HCT116 (cell line): ENCODE data around the gene CCDC81. TPM values are rescaled to one million over a fixed set of nuclear protein-coding genes. Genes with fewer than 3 reads are reported as not detected.

ENCODE experiments used
- ATAC-seq: fragments of 200-7000 bp; cut with Tn5 transposase; 2 replicates; pipeline ENCODE4 v1.9.1; 2020; ENCODE audit warnings: mild to moderate bottlenecking, moderate library complexity
- BruUV-seq: library from RNA; stranded (reverse); fragments of 400-500 nt; replicated peaks from 2 replicates; lab custom pipeline; 2021; lab: Mats Ljungman, UMichigan
- CTCF ChIA-PET: fragments of 300-600 bp; sonication (Branson Sonifier 250); formaldehyde crosslinking; loops from one replicate; lab custom pipeline; 2021; ENCODE audit warnings: antibody characterized with exemption; lab: Charles Lee
- POLR2A ChIA-PET: fragments of 300-600, 350-600 bp; sonication (Branson Sonifier 250); formaldehyde crosslinking; loops from one replicate; lab custom pipeline; 2021; ENCODE audit warnings: antibody characterized with exemption; lab: Charles Lee
- RAD21 ChIA-PET, 2 experiments: fragments of 300-600 bp; sonication (Branson Sonifier 250); formaldehyde crosslinking; loops; one replicate each; lab custom pipeline; 2023; ENCODE audit warnings: low total read pairs in 2 of 2; ENCODE audit not compliant: uncharacterized antibody in 2 of 2, unreplicated experiment in 2 of 2, low non-redundant PET in 1 of 2; lab: Charles Lee
- DNase-seq: peaks from one replicate; pipeline ENCODE4 v3.0.0-alpha.2; 2010; ENCODE audit warnings: low read depth, low spot score
- H2AFZ ChIP-seq: fragments of 200-600 bp; shearing (Covaris generic), sonication (generic); 2 replicates; pipeline ENCODE4 v1.6.1; 2017; ENCODE audit warnings: low read depth, mixed run types, mixed read lengths, antibody characterized with exemption, low read length; ENCODE audit not compliant: poor library complexity, severe bottlenecking
- H3K27ac ChIP-seq: 2 replicates; pipeline ENCODE4 v1.5.1; 2012; ENCODE audit warnings: low read depth, low read length
- H3K27me3 ChIP-seq: fragments of 200-600 bp; sonication (generic); 2 replicates; pipeline ENCODE4 v1.6.1; 2016; ENCODE audit warnings: mixed run types, low read length, mixed read lengths; ENCODE audit not compliant: insufficient read depth
- H3K36me3 ChIP-seq, 2 experiments: fragments of 200-500 bp in 1 of 2; fragments of 200-600 bp in 1 of 2; sonication (Bioruptor generic) in 1 of 2; sonication (generic) in 1 of 2; 2 replicates each; pipeline versions ENCODE4 v1.5.1 to v1.6.1; 2014 to 2016; ENCODE audit warnings: low read length in 2 of 2, inconsistent platforms in 1 of 2, mixed read lengths in 1 of 2, mixed run types in 1 of 2; ENCODE audit not compliant: insufficient read depth in 2 of 2, control insufficient read depth in 1 of 2
- H3K4me1 ChIP-seq, 2 experiments: fragments of 200-600 bp in 1 of 2; sonication (generic) in 1 of 2; 2 replicates each; pipeline versions ENCODE4 v1.5.1 to v1.6.1; 2012 to 2017; ENCODE audit warnings: low read length in 2 of 2, inconsistent platforms in 1 of 2, mild to moderate bottlenecking in 1 of 2, mixed read lengths in 1 of 2, mixed run types in 1 of 2, moderate library complexity in 1 of 2; ENCODE audit not compliant: insufficient read depth in 2 of 2, control insufficient read depth in 1 of 2
- H3K4me2 ChIP-seq: fragments of 200-600 bp; sonication (generic); 2 replicates; pipeline ENCODE4 v1.6.1; 2017; ENCODE audit warnings: mixed run types, low read length, mixed read lengths
- H3K4me3 ChIP-seq, 2 experiments: fragments of 200-600 bp in 1 of 2; sonication (generic) in 1 of 2; replicated peaks in 1 of 2; 2 replicates each; pipeline ENCODE4 v1.5.1; 2011 to 2016; ENCODE audit warnings: low read length in 2 of 2, control low read depth in 1 of 2, low read depth in 1 of 2, mild to moderate bottlenecking in 1 of 2, mixed read lengths in 1 of 2, mixed run types in 1 of 2
- H3K79me2 ChIP-seq: fragments of 200-600 bp; sonication (generic); 2 replicates; pipeline ENCODE4 v1.6.1; 2017; ENCODE audit warnings: mild to moderate bottlenecking, mixed run types, low read length, moderate library complexity, mixed read lengths; ENCODE audit not compliant: insufficient read depth
- H3K9ac ChIP-seq: fragments of 200-600 bp; sonication (generic); 2 replicates; pipeline ENCODE4 v1.6.1; 2016; ENCODE audit warnings: low read length, mixed read lengths
- H3K9me2 ChIP-seq: fragments of 200-600 bp; sonication (generic), shearing (Covaris generic); 2 replicates; pipeline ENCODE4 v1.6.1; 2017; ENCODE audit warnings: mixed run types, mild to moderate bottlenecking, moderate library complexity; ENCODE audit not compliant: insufficient read depth
- H3K9me3 ChIP-seq, 2 experiments: fragments of 200-500 bp in 1 of 2; fragments of 200-600 bp in 1 of 2; sonication (Bioruptor generic) in 1 of 2; sonication (generic) in 1 of 2; 2 replicates each; pipeline ENCODE4 v1.6.1; 2014 to 2017; ENCODE audit warnings: low read length in 2 of 2, mixed read lengths in 2 of 2, inconsistent platforms in 1 of 2, low read depth in 1 of 2, mild to moderate bottlenecking in 1 of 2, mixed run types in 1 of 2, moderate library complexity in 1 of 2; ENCODE audit not compliant: control insufficient read depth in 1 of 2, insufficient read depth in 1 of 2
- H4K20me1 ChIP-seq: fragments of 200-600 bp; sonication (generic), shearing (Covaris generic); 2 replicates; pipeline ENCODE4 v1.6.1; 2017; ENCODE audit warnings: mixed run types, mild to moderate bottlenecking, moderate library complexity; ENCODE audit not compliant: insufficient read depth
- CEBPB ChIP-seq: IDR thresholded peaks from 2 replicates; pipeline ENCODE4 v1.6.1; 2012; ENCODE audit warnings: low read depth
- FOSL1 ChIP-seq: IDR thresholded peaks from 2 replicates; pipeline ENCODE4 v1.6.1; 2012; ENCODE audit warnings: low read depth
- JUND ChIP-seq: IDR thresholded peaks from 2 replicates; pipeline ENCODE4 v1.6.1; 2012
- POLR2AphosphoS5 ChIP-seq: IDR thresholded peaks from 2 replicates; pipeline ENCODE4 v1.6.1; 2011; ENCODE audit warnings: mild to moderate bottlenecking, low read depth, low read length, moderate library complexity
- RAD21 ChIP-seq: IDR thresholded peaks from 2 replicates; pipeline ENCODE4 v1.6.1; 2012; ENCODE audit warnings: low read depth, mild to moderate bottlenecking
- SIN3A ChIP-seq: IDR thresholded peaks from 2 replicates; pipeline ENCODE4 v1.6.1; 2012; ENCODE audit warnings: low read depth
- SP1 ChIP-seq: IDR thresholded peaks from 2 replicates; pipeline ENCODE4 v1.6.1; 2012; ENCODE audit warnings: low read depth
- SRF ChIP-seq: IDR thresholded peaks from 2 replicates; pipeline ENCODE4 v1.6.1; 2012; ENCODE audit warnings: low read depth
- TCF7L2 ChIP-seq: IDR thresholded peaks from 2 replicates; pipeline ENCODE4 v1.7.0; 2011; ENCODE audit warnings: borderline replicate concordance, inconsistent platforms; ENCODE audit not compliant: insufficient read depth, insufficient read length; ENCODE audit errors: extremely low read depth
- intact Hi-C: fragments of 100-400 bp; cut with micrococcal nuclease; formaldehyde crosslinking; loops from 2 replicates; pipeline ENCODE4 v1.10.0; 2022
- total RNA-seq: library from RNA; stranded (reverse); gene quantifications from one replicate; pipeline ENCODE4 v1.2.1, GENCODE V29; 2021; ENCODE audit not compliant: unreplicated experiment
- TF ChIP-seq, protein P1 (sequence below): IDR thresholded peaks from 2 replicates; pipeline ENCODE4 v1.6.1; 2011; ENCODE audit warnings: mild to moderate bottlenecking, low read length, moderate library complexity; ENCODE audit not compliant: insufficient replicate concordance; ENCODE audit errors: extremely low read depth
- TF ChIP-seq, protein P2 (sequence below), 3 experiments: fragments of 200-600 bp in 1 of 3; sonication (generic) in 1 of 3; IDR thresholded peaks in 2 of 3; conservative IDR thresholded peaks in 1 of 3; 2 replicates each; pipeline ENCODE4 v1.5.1; 2012 to 2017; ENCODE audit warnings: low read depth in 2 of 3, low read length in 2 of 3, antibody characterized with exemption in 1 of 3, borderline replicate concordance in 1 of 3, control low read depth in 1 of 3, mild to moderate bottlenecking in 1 of 3, mixed read lengths in 1 of 3, mixed run types in 1 of 3, moderate library complexity in 1 of 3; ENCODE audit not compliant: insufficient read depth in 1 of 3

Gene CCDC81
- total RNA-seq, 1 experiment from 2014 or later = 0.69 TPM

DNA sequence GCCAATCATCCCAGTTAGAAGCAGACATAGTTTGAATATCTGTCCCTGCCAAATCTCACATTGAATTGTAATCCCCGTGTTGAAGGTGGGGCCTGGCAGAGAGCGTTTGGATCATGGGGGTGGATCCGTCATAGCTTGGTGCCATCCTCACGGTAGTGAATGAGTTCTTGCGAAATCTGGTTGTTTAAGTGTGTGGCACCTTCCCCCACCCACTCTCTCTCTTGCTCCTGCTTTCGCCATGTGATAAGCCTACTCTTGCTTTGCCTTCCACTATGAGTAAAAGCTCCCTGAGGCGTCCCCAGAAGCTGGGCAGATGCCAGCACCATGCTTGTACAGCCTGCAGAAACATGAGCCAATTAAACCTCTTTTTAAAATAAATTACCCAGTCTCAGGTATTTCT, 5.0 kb upstream of the CCDC81 start (continued):
- no peak for TF ChIP-seq POLR2AphosphoS5
- no peak for TF ChIP-seq RAD21
- no peak for TF ChIP-seq CEBPB
- TF ChIP-seq SIN3A = no peak
- TF ChIP-seq, protein P1, sequence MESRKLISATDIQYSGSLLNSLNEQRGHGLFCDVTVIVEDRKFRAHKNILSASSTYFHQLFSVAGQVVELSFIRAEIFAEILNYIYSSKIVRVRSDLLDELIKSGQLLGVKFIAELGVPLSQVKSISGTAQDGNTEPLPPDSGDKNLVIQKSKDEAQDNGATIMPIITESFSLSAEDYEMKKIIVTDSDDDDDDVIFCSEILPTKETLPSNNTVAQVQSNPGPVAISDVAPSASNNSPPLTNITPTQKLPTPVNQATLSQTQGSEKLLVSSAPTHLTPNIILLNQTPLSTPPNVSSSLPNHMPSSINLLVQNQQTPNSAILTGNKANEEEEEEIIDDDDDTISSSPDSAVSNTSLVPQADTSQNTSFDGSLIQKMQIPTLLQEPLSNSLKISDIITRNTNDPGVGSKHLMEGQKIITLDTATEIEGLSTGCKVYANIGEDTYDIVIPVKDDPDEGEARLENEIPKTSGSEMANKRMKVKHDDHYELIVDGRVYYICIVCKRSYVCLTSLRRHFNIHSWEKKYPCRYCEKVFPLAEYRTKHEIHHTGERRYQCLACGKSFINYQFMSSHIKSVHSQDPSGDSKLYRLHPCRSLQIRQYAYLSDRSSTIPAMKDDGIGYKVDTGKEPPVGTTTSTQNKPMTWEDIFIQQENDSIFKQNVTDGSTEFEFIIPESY = no peak
- TF ChIP-seq JUND = no peak
- no peak for TF ChIP-seq FOSL1

DNA sequence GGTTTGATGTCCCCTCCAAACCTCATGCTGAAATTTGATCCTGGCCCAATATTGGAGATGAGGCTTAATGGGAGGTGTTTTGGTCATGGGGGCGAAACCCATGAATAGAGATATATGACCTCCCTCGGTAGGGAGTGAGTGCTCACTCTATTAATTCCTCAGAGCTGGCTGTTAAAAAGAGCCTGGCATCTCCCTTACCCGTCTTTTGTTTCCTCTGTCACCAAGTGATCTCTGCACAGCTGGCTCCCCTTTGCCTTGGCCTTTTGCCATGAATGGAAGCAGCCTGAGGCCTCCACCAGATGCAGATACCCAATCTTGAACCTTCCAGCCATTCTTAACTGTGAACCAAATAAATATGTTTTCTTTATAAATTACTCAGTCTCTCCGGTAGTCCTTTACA, 4.5 kb upstream of the CCDC81 start:
- no TSS peak for BruUV-seq
- POLR2A ChIA-PET = no interaction called here
- Histone ChIP-seq H2AFZ (no peak overlapping the region), H3K79me2 (no peaks in the 10 kb centered on the region), H3K9me2 (no peaks in the 10 kb centered on the region), H3K36me3 (no peaks in the 10 kb centered on the region), H3K9me3 (peaks cover 0 to 3% of the 10 kb centered on the region in 2 experiments; a peak in 1 of 4 replicates), H3K4me1 (peaks cover 0 to 9% of the 10 kb centered on the region in 2 experiments; a peak in 2 of 4 replicates), H3K27ac (no peak overlapping the region), H3K4me2 (no peak overlapping the region), H3K4me3 (no peak overlapping the region), H4K20me1 (no peaks in the 10 kb centered on the region)
- intact Hi-C loops = no loop called here
- no peak for TF ChIP-seq POLR2AphosphoS5
- no peak for TF ChIP-seq SP1
- no peak for TF ChIP-seq TCF7L2
- TF ChIP-seq, protein P2, sequence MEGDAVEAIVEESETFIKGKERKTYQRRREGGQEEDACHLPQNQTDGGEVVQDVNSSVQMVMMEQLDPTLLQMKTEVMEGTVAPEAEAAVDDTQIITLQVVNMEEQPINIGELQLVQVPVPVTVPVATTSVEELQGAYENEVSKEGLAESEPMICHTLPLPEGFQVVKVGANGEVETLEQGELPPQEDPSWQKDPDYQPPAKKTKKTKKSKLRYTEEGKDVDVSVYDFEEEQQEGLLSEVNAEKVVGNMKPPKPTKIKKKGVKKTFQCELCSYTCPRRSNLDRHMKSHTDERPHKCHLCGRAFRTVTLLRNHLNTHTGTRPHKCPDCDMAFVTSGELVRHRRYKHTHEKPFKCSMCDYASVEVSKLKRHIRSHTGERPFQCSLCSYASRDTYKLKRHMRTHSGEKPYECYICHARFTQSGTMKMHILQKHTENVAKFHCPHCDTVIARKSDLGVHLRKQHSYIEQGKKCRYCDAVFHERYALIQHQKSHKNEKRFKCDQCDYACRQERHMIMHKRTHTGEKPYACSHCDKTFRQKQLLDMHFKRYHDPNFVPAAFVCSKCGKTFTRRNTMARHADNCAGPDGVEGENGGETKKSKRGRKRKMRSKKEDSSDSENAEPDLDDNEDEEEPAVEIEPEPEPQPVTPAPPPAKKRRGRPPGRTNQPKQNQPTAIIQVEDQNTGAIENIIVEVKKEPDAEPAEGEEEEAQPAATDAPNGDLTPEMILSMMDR (IDR thresholded peaks at IDR 0.05 in 2 of 3, conservative IDR thresholded peaks at IDR 0.05 in 1 of 3; ENCODE audit: borderline replicate concordance in 1 of 3, insufficient read depth in 1 of 3, low read depth in 2 of 3, low read length in 2 of 3) = no peak
- TF ChIP-seq RAD21 = no peak
- TF ChIP-seq FOSL1 = no peak
- no peak for TF ChIP-seq SRF
- TF ChIP-seq, all 23 proteins: peak for 0
- Histone ChIP-seq H3K9ac (no peak overlapping the region), H3K27me3 (no peaks in the 10 kb centered on the region)
- CTCF ChIA-PET = interaction anchor here (1.6 kb wide), 1 partner anchor 9 kb away, joined by 7 read pairs; no protein-coding TSS in a partner anchor
- no peak for DNase-seq
- RAD21 ChIA-PET = no interaction called here
- ATAC-seq = no peak
